B cell (primary cell): Measurements from ENCODE around the gene SHOX. TPM values are rescaled to one million over a fixed set of nuclear protein-coding genes. Genes with fewer than 3 reads are reported as not detected.

Experiments used
- ATAC-seq: fragments of 200-7000 bp; cut with Tn5 transposase; one replicate; pipeline ENCODE4 v1.10.0; 2021; ENCODE audit warnings: low read depth, mild to moderate bottlenecking, moderate number of reproducible peaks, moderate library complexity
- CTCF ChIA-PET: fragments of 350-600 bp; sonication (Branson Sonifier 250); formaldehyde crosslinking; loops from one replicate; lab custom pipeline; 2021; ENCODE audit warnings: antibody characterized with exemption, inconsistent platforms; lab: Charles Lee
- POLR2A ChIA-PET: fragments of 350-600 bp; sonication (Branson Sonifier 250); formaldehyde crosslinking; loops from one replicate; lab custom pipeline; 2021; ENCODE audit warnings: antibody characterized with exemption; lab: Charles Lee
- DNase-seq: peaks from one replicate; pipeline ENCODE4 v3.0.0; 2013
- H2AFZ ChIP-seq: 2 replicates; pipeline ENCODE4 v1.6.1; 2012; ENCODE audit warnings: mild to moderate bottlenecking, low read depth, low read length; ENCODE audit not compliant: insufficient read depth, poor library complexity, severe bottlenecking
- H3K27ac ChIP-seq, 2 donors: 1 replicate in 1 of 2; 2 replicates in 1 of 2; pipeline ENCODE4 v1.5.1; 2012 to 2013; ENCODE audit warnings: low read length in 2 of 2, mild to moderate bottlenecking in 2 of 2, moderate library complexity in 1 of 2
- H3K27me3 ChIP-seq, 4 experiments: fragments of 200-600 bp in 1 of 4; sonication (generic) in 1 of 4; replicated peaks in 1 of 4; 1 replicate in 2 of 4; 2 replicates in 2 of 4; pipeline versions ENCODE4 v1.6.1 to v1.7.0; 2013 to 2016; ENCODE audit warnings: low read length in 3 of 4, mild to moderate bottlenecking in 2 of 4, mixed read lengths in 1 of 4, moderate library complexity in 1 of 4; ENCODE audit not compliant: insufficient read depth in 4 of 4, control insufficient read depth in 3 of 4; ENCODE audit errors: control extremely low read depth in 1 of 4
- H3K36me3 ChIP-seq, 2 experiments: replicated peaks in 1 of 2; 1 replicate in 1 of 2; 2 replicates in 1 of 2; pipeline versions ENCODE4 v1.6.1 to v1.7.1; 2013; ENCODE audit warnings: low read length in 1 of 2; ENCODE audit not compliant: insufficient read depth in 2 of 2, control insufficient read depth in 1 of 2; ENCODE audit errors: control extremely low read depth in 1 of 2, extremely low read depth in 1 of 2
- H3K4me1 ChIP-seq, 2 donors: fragments of 200-600 bp in 1 of 2; sonication (generic) in 1 of 2; 1 replicate in 1 of 2; 2 replicates in 1 of 2; pipeline versions ENCODE4 v1.5.1 to v1.6.1; 2013 to 2017; ENCODE audit warnings: low read length in 2 of 2; ENCODE audit not compliant: control insufficient read depth in 2 of 2, insufficient read depth in 2 of 2
- H3K4me2 ChIP-seq: replicated peaks from 2 replicates; pipeline ENCODE3; 2012; ENCODE audit warnings: mild to moderate bottlenecking, low read depth, low read length; ENCODE audit not compliant: poor library complexity, severe bottlenecking
- H3K4me3 ChIP-seq, 5 experiments: fragments of 200-600 bp in 1 of 5; sonication (generic) in 1 of 5; 1 replicate in 3 of 5; 2 replicates in 2 of 5; pipeline versions ENCODE4 v1.5.1 to v1.7.0; 2011 to 2016; ENCODE audit warnings: low read length in 4 of 5, mild to moderate bottlenecking in 4 of 5, low read depth in 2 of 5, control low read depth in 1 of 5, moderate library complexity in 1 of 5; ENCODE audit not compliant: insufficient read depth in 1 of 5; ENCODE audit errors: control extremely low read depth in 1 of 5, extremely low read depth in 1 of 5
- H3K79me2 ChIP-seq: fragments of 200-600 bp; sonication (generic); one replicate; pipeline ENCODE4 v1.6.0; 2016; ENCODE audit warnings: low read length; ENCODE audit not compliant: control insufficient read depth, insufficient read depth
- H3K9ac ChIP-seq: fragments of 200-600 bp; sonication (generic); 2 replicates; pipeline ENCODE4 v1.6.1; 2017; ENCODE audit warnings: mild to moderate bottlenecking, low read length, moderate library complexity
- H3K9me3 ChIP-seq, 3 donors: one replicate each; pipeline versions ENCODE4 v1.6.1 to v1.7.1; 2013; ENCODE audit warnings: low read length in 2 of 3; ENCODE audit not compliant: control insufficient read depth in 2 of 3, insufficient read depth in 1 of 3; ENCODE audit errors: control extremely low read depth in 1 of 3
- H4K20me1 ChIP-seq: 2 replicates; pipeline ENCODE4 v1.6.0; 2012; ENCODE audit warnings: mild to moderate bottlenecking, low read length; ENCODE audit not compliant: insufficient read depth, control insufficient read depth, poor library complexity, severe bottlenecking
- H3K27ac Mint-ChIP-seq: one replicate; pipeline ENCODE4 v1.8.0; 2021; ENCODE audit warnings: mixed read lengths
- H3K27me3 Mint-ChIP-seq: one replicate; pipeline ENCODE4 v1.8.0; 2021; ENCODE audit warnings: mixed read lengths
- H3K4me1 Mint-ChIP-seq: one replicate; pipeline ENCODE4 v1.8.0; 2021; ENCODE audit warnings: mixed read lengths
- H3K4me3 Mint-ChIP-seq: one replicate; pipeline ENCODE4 v1.8.0; 2021; ENCODE audit warnings: mixed read lengths
- H3K9me3 Mint-ChIP-seq: one replicate; pipeline ENCODE4 v1.8.0; 2022; ENCODE audit warnings: mixed read lengths; ENCODE audit not compliant: insufficient read depth
- CTCF ChIP-seq: fragments of 200-600 bp; IDR thresholded peaks from one replicate; pipeline ENCODE4 v1.8.0; 2022; ENCODE audit warnings: antibody characterized with exemption, mild to moderate bottlenecking
- EZH2 ChIP-seq: IDR thresholded peaks from 2 replicates; pipeline ENCODE4 v1.6.1; 2012; ENCODE audit warnings: borderline replicate concordance, low read depth, mild to moderate bottlenecking, moderate library complexity, low read length; ENCODE audit not compliant: insufficient read depth, poor library complexity, severe bottlenecking
- WGBS: methylation state at CpG from one replicate; pipeline ENCODE4 v1.1.5; 2013; ENCODE audit warnings: missing lambda C conversion rate; ENCODE audit not compliant: insufficient coverage; 5-methylcytosine and 5-hydroxymethylcytosine counted together
- intact Hi-C: fragments of 100-400 bp; cut with micrococcal nuclease; formaldehyde crosslinking; loops from one replicate; pipeline ENCODE4 v1.10.0; 2022
- polyA plus RNA-seq: library from polyadenylated mRNA; depleted of rRNA; stranded (reverse); fragments of >200 nt; gene quantifications from 2 replicates; pipeline ENCODE4 v1.2.3, GENCODE V29; 2012
- total RNA-seq, 2 donors: library from RNA; stranded (reverse); fragments of 120-200 nt in 1 of 2; gene quantifications; 1 replicate in 1 of 2; 2 replicates in 1 of 2; pipeline versions ENCODE4 v1.2.3 to v1.2.4, GENCODE V29; 2013 to 2022

The SHOX gene
- total and polyA plus RNA-seq, 2 donors (not counting 1 experiment from before 2014, with no cell fraction given): not detected

- Histone ChIP-seq H3K27ac (no peak overlapping the region), H2AFZ (no peak overlapping the region), H3K4me3 (no peak overlapping the region), H3K79me2 (no peaks in the 10 kb centered on the region), H3K4me2 (no peak overlapping the region), H3K9me3 (peaks cover 0 to 14% (median 0%) of the 10 kb centered on the region in 3 donors), H3K9ac (no peak overlapping the region), H3K4me1 (no peaks in the 10 kb centered on the region), H3K36me3 (no peaks in the 10 kb centered on the region), H3K27me3 (no peaks in the 10 kb centered on the region), H4K20me1 (no peaks in the 10 kb centered on the region)
- Mint-ChIP-seq H3K4me3 (no peak overlapping the region), H3K27ac (no peak overlapping the region), H3K9me3 (no peaks in the 10 kb centered on the region), H3K27me3 (no peaks in the 10 kb centered on the region), H3K4me1 (no peaks in the 10 kb centered on the region)
- POLR2A ChIA-PET: no interaction called here
- CTCF ChIA-PET: no interaction called here
- intact Hi-C loops: no loop called here
- DNase-seq (no peak), ATAC-seq (no peak)
- 100% methylated on average over 2 of the region's 7 CpGs for WGBS
- TF ChIP-seq CTCF (no peak), EZH2 (no peak)
Observed at GRCh38 chrX:581720-582298, 48.8 kb upstream of the SHOX start.

DNA sequence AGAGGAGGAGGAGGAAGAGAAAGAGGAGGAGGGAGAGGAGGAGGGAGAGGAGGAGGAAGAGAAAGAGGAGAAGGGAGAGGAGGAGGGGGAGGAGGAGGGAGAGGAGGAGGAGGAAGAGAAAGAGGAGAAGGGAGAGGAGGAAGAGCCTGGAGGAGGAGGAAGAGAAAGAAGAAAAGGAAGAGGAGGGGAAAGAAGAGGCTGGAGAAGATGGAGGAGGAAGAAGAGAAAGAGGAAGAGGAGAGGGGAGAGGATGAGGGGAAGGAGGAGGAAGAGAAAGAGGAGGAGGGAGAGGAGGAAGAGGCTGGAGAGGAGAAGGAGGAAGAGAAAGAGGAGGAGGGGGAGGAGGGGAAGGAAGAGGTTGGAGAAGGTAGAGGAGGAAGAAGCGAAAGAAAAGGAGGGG, 46.0 kb upstream of the SHOX start:
- Mint-ChIP-seq H3K27me3 (no peaks in the 10 kb centered on the region), H3K9me3 (no peaks in the 10 kb centered on the region), H3K4me1 (no peaks in the 10 kb centered on the region), H3K27ac (no peak overlapping the region), H3K4me3 (no peak overlapping the region)
- ATAC-seq (no peak), DNase-seq (no peak)
- Histone ChIP-seq H3K4me3 (no peak overlapping the region), H3K36me3 (no peaks in the 10 kb centered on the region), H4K20me1 (no peaks in the 10 kb centered on the region), H3K4me2 (no peak overlapping the region), H3K9ac (no peak overlapping the region), H3K27me3 (no peaks in the 10 kb centered on the region), H3K4me1 (no peaks in the 10 kb centered on the region), H3K27ac (no peak overlapping the region), H2AFZ (no peak overlapping the region), H3K9me3 (peaks cover 0 to 21% (median 0%) of the 10 kb centered on the region in 3 donors), H3K79me2 (no peaks in the 10 kb centered on the region)
- CTCF ChIA-PET: no interaction called here
- POLR2A ChIA-PET: no interaction called here
- WGBS: 55% methylated on average over 1 of the region's 1 CpG
- intact Hi-C loops: no loop called here
- TF ChIP-seq EZH2 (no peak), CTCF (no peak)
